VCaP (cell line): ENCODE results near the gene ATP8A1.

Experiments
- H3K27ac ChIP-seq: fragments of 450-650 bp; 2 replicates; pipeline ENCODE4 v1.5.1; 2017
- CTCF ChIP-seq: fragments of 450-650 bp; conservative IDR thresholded peaks from 2 replicates; pipeline ENCODE4 v1.5.1; 2017; ENCODE audit warnings: mild to moderate bottlenecking, moderate library complexity

The ATP8A1 gene

GRCh38 chr4:42554072-42554471, 102.8 kb downstream of the ATP8A1 start:
- TF ChIP-seq CTCF: no peak
- no peak overlapping the region for H3K27ac ChIP-seq

GRCh38 chr4:42549896-42550295, 107.0 kb downstream of the ATP8A1 start:
- no peak overlapping the region for H3K27ac ChIP-seq

GRCh38 chr4:42547805-42548204, 109.1 kb downstream of the ATP8A1 start:
- no peak overlapping the region for H3K27ac ChIP-seq
- no peak for TF ChIP-seq CTCF

More at GRCh38 chr4:42549896-42550295, 107.0 kb downstream of the ATP8A1 start:
- no peak for TF ChIP-seq CTCF

GRCh38 chr4:42543762-42544161, 113.1 kb downstream of the ATP8A1 start:
- H3K27ac ChIP-seq: no peak overlapping the region
- no peak for TF ChIP-seq CTCF

GRCh38 chr4:42543126-42543525, 113.8 kb downstream of the ATP8A1 start:
- no peak for TF ChIP-seq CTCF
- H3K27ac ChIP-seq: no peak overlapping the region

- no peak for TF ChIP-seq CTCF
- H3K27ac ChIP-seq: no peak overlapping the region
Measured at GRCh38 chr4:42541647-42542046, 115.3 kb downstream of the ATP8A1 start.

- TF ChIP-seq CTCF: no peak
- no peak overlapping the region for H3K27ac ChIP-seq
Measured at GRCh38 chr4:42533042-42533441, 123.9 kb downstream of the ATP8A1 start.
